HUES6 (cell line): ENCODE data around the gene RPP21.

Experiments
- H3K27ac ChIP-seq: 2 replicates; pipeline ENCODE4 v1.7.0; 2013; ENCODE audit warnings: low read depth, mild to moderate bottlenecking, low read length, inconsistent platforms
- H3K27me3 ChIP-seq: 2 replicates; pipeline ENCODE4 v1.6.1; 2013; ENCODE audit warnings: low read length; ENCODE audit not compliant: control insufficient read depth, insufficient read depth
- H3K36me3 ChIP-seq: 2 replicates; pipeline ENCODE4 v1.6.1; 2013; ENCODE audit warnings: low read length; ENCODE audit not compliant: control insufficient read depth, insufficient read depth
- H3K4me1 ChIP-seq: 2 replicates; pipeline ENCODE4 v1.6.1; 2013; ENCODE audit warnings: low read length; ENCODE audit not compliant: control insufficient read depth, insufficient read depth
- H3K4me3 ChIP-seq: 2 replicates; pipeline ENCODE4 v1.5.1; 2013; ENCODE audit warnings: low read depth, low read length
- H3K9ac ChIP-seq: one replicate; pipeline ENCODE4 v1.6.1; 2013; ENCODE audit warnings: mild to moderate bottlenecking, low read length
- H3K9me3 ChIP-seq: 2 replicates; pipeline ENCODE4 v1.6.1; 2013; ENCODE audit warnings: low read depth, low read length; ENCODE audit not compliant: control insufficient read depth, insufficient read depth

The RPP21 gene

GRCh38 chr6:30344868-30345671, at the start of gene RPP21:
Gene RPP21 (plus strand): TSS chr6:30345156. CDS start chr6:30345172, 16 bp downstream.
- H3K4me1 ChIP-seq: peaks cover 5% of the 10 kb centered on the region; the same call in 1 of the 2 replicates
- peak within 1 kb of the TSS; percentile 61; the same call in 1 of the 2 replicates for H3K27ac ChIP-seq
- H3K36me3 ChIP-seq: peaks cover 33% of the 10 kb centered on the region
- no peaks in the 10 kb centered on the region for H3K27me3 ChIP-seq
- no peaks in the 10 kb centered on the region for H3K9me3 ChIP-seq
- H3K9ac ChIP-seq: peak within 1 kb of the TSS; percentile 88
- peak within 1 kb of the TSS; percentile 93 for H3K4me3 ChIP-seq

- Histone ChIP-seq H3K4me1 (no peaks in the 10 kb centered on the region), H3K27ac (no peak overlapping the region), H3K36me3 (peaks cover 61% of the 10 kb centered on the region), H3K4me3 (no peak overlapping the region), H3K9me3 (peaks cover 62% of the 10 kb centered on the region), H3K27me3 (no peaks in the 10 kb centered on the region), H3K9ac (no peak overlapping the region)
Measured at GRCh38 chr6:30295837-30296236, 49.1 kb upstream of the RPP21 start.

- H3K36me3 ChIP-seq: peaks cover 72% of the 10 kb centered on the region
- H3K27me3 ChIP-seq: no peaks in the 10 kb centered on the region
- H3K4me3 ChIP-seq: no peak overlapping the region
- H3K9me3 ChIP-seq: peaks cover 79% of the 10 kb centered on the region
- no peak overlapping the region for H3K9ac ChIP-seq
- no peak overlapping the region for H3K27ac ChIP-seq
- H3K4me1 ChIP-seq: no peaks in the 10 kb centered on the region
Measured at GRCh38 chr6:30304002-30304401, 41.0 kb upstream of the RPP21 start.

GRCh38 chr6:30311101-30311500, 33.9 kb upstream of the RPP21 start:
- peaks cover 84% of the 10 kb centered on the region for H3K36me3 ChIP-seq
- H3K4me1 ChIP-seq: peaks cover 2% of the 10 kb centered on the region; the same call in 1 of the 2 replicates

GRCh38 chr6:30311671-30312070, 33.3 kb upstream of the RPP21 start:
- H3K9me3 ChIP-seq: peaks cover 13% of the 10 kb centered on the region; the same call in 1 of the 2 replicates
- H3K36me3 ChIP-seq: peaks cover 84% of the 10 kb centered on the region
- no peak overlapping the region for H3K27ac ChIP-seq

More at GRCh38 chr6:30311101-30311500, 33.9 kb upstream of the RPP21 start:
- Histone ChIP-seq H3K9me3 (peaks cover 18% of the 10 kb centered on the region; the same call in 1 of the 2 replicates), H3K4me3 (no peak overlapping the region), H3K27ac (no peak overlapping the region), H3K27me3 (no peaks in the 10 kb centered on the region), H3K9ac (no peak overlapping the region)

GRCh38 chr6:30312266-30312665, 32.7 kb upstream of the RPP21 start:
- peaks cover 12% of the 10 kb centered on the region; the same call in 1 of the 2 replicates for H3K9me3 ChIP-seq
- H3K9ac ChIP-seq: no peak overlapping the region
- H3K36me3 ChIP-seq: peaks cover 82% of the 10 kb centered on the region
- H3K27me3 ChIP-seq: no peaks in the 10 kb centered on the region
- H3K27ac ChIP-seq: no peak overlapping the region
- H3K4me1 ChIP-seq: peaks cover 2% of the 10 kb centered on the region; the same call in 1 of the 2 replicates
- no peak overlapping the region for H3K4me3 ChIP-seq

More at GRCh38 chr6:30311671-30312070, 33.3 kb upstream of the RPP21 start:
- Histone ChIP-seq H3K4me3 (no peak overlapping the region), H3K9ac (no peak overlapping the region), H3K27me3 (no peaks in the 10 kb centered on the region), H3K4me1 (peaks cover 2% of the 10 kb centered on the region; the same call in 1 of the 2 replicates)

GRCh38 chr6:30312676-30313321, 32.2 kb upstream of the RPP21 start:
- Histone ChIP-seq H3K4me3 (no peak overlapping the region), H3K9ac (no peak overlapping the region), H3K27ac (no peak overlapping the region), H3K27me3 (no peaks in the 10 kb centered on the region), H3K36me3 (peaks cover 81% of the 10 kb centered on the region), H3K4me1 (peaks cover 2% of the 10 kb centered on the region; the same call in 1 of the 2 replicates), H3K9me3 (peaks cover 10% of the 10 kb centered on the region; the same call in 1 of the 2 replicates)

GRCh38 chr6:30315156-30315555, 29.8 kb upstream of the RPP21 start:
- Histone ChIP-seq H3K9me3 (no peaks in the 10 kb centered on the region; the same call in 1 of the 2 replicates), H3K9ac (no peak overlapping the region), H3K4me3 (no peak overlapping the region), H3K27ac (no peak overlapping the region), H3K4me1 (peaks cover 14% of the 10 kb centered on the region; the same call in 1 of the 2 replicates), H3K27me3 (no peaks in the 10 kb centered on the region), H3K36me3 (peaks cover 66% of the 10 kb centered on the region)

DNA sequence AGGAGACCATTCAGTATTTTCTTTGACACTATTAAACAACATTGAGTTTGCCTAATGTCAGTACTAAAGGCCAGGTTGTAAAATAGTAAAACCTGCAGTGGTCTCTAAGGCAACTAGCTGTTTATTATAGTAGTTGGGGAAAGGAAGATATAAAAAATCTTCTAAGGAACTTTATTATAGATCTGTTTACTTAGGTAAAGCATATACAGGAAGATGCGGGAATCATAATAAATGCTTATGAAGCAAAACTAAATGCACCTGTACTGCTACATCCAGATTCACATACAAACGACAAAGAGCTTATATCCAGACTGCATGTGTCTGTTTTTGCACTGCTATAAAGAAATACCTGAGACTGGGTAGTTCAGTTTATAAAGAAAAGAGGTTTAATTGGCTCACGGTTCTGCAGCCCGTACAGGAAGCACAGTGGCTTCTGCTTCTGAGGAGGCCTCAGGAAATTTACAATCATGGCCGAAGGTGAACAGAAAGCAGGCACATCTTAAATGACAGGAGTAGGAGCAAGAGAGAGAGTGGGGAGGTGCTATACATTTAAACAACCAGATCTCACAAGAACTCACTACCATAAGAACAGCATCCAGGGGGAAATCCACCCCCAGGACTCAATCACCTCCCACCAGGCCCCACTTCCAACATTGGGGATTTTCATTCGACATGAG, 26.9 kb upstream of the RPP21 start:
- H3K4me3 ChIP-seq: no peak overlapping the region
- H3K4me1 ChIP-seq: peaks cover 34% of the 10 kb centered on the region
- no peak overlapping the region for H3K9ac ChIP-seq
- peaks cover 46% of the 10 kb centered on the region for H3K36me3 ChIP-seq
- H3K27me3 ChIP-seq: no peaks in the 10 kb centered on the region
- no peaks in the 10 kb centered on the region for H3K9me3 ChIP-seq
- H3K27ac ChIP-seq: no peak overlapping the region

GRCh38 chr6:30319146-30319835, 25.7 kb upstream of the RPP21 start:
- no peak overlapping the region for H3K27ac ChIP-seq
- H3K4me3 ChIP-seq: peak overlapping the region; percentile 23; the same call in 1 of the 2 replicates
- H3K27me3 ChIP-seq: no peaks in the 10 kb centered on the region
- peaks cover 44% of the 10 kb centered on the region for H3K4me1 ChIP-seq
- H3K9ac ChIP-seq: no peak overlapping the region
- no peaks in the 10 kb centered on the region for H3K9me3 ChIP-seq
- H3K36me3 ChIP-seq: peaks cover 34% of the 10 kb centered on the region
